Breast epithelium (tissue), 3 donors: ENCODE results near the gene ANKRD53.

Source experiments
- CTCF ChIP-seq, 3 donors: fragments of 450-650 bp; IDR thresholded peaks; one replicate each; pipeline ENCODE4 v1.5.1; 2016 to 2017; ENCODE audit warnings: antibody characterized with exemption in 3 of 3, mild to moderate bottlenecking in 3 of 3, moderate library complexity in 3 of 3
- POLR2A ChIP-seq: fragments of 450-650 bp; IDR thresholded peaks from one replicate; pipeline ENCODE4 v1.6.1; 2016; ENCODE audit warnings: antibody characterized with exemption, mild to moderate bottlenecking, moderate library complexity

GRCh38 chr2:71001981-71002570 is 23.6 kb downstream of the ANKRD53 start:
- TF ChIP-seq CTCF (IDR thresholded peaks at IDR 0.05): no peak
- TF ChIP-seq POLR2A: no peak
